IPS-18a (cell line): ENCODE measurements around the gene DNMT3B.
"Not testable (repeated sequence)": the region's sequence is repeated elsewhere in the genome, so short reads cannot be mapped to it uniquely, and the experiment has no call there.

Source experiments
- H3K27ac ChIP-seq: one replicate; pipeline ENCODE4 v1.5.1; 2013; ENCODE audit warnings: low read length
- H3K27me3 ChIP-seq: one replicate; pipeline ENCODE4 v1.6.1; 2013; ENCODE audit warnings: mild to moderate bottlenecking, low read length; ENCODE audit not compliant: control insufficient read depth, insufficient read depth
- H3K36me3 ChIP-seq: one replicate; pipeline ENCODE4 v1.6.1; 2013; ENCODE audit warnings: low read depth, low read length; ENCODE audit not compliant: control insufficient read depth
- H3K4me1 ChIP-seq: one replicate; pipeline ENCODE4 v1.6.1; 2013; ENCODE audit warnings: low read depth, low read length; ENCODE audit not compliant: control insufficient read depth
- H3K4me3 ChIP-seq: one replicate; pipeline ENCODE4 v1.5.1; 2013; ENCODE audit warnings: low read length
- H3K9ac ChIP-seq: one replicate; pipeline ENCODE4 v1.6.1; 2013; ENCODE audit warnings: mild to moderate bottlenecking, low read length, moderate library complexity
- H3K9me3 ChIP-seq: one replicate; pipeline ENCODE4 v1.6.1; 2013; ENCODE audit warnings: low read depth, low read length; ENCODE audit not compliant: control insufficient read depth

The DNMT3B gene

GRCh38 chr20:32784369-32785080, 22.3 kb downstream of the DNMT3B start:
- Histone ChIP-seq H3K27me3 (no peaks in the 10 kb centered on the region), H3K4me1 (peaks cover 17% of the 10 kb centered on the region), H3K9ac (no peak overlapping the region), H3K27ac (no peak overlapping the region), H3K36me3 (peaks cover 96% of the 10 kb centered on the region), H3K4me3 (no peak overlapping the region), H3K9me3 (no peaks in the 10 kb centered on the region)

- peaks cover 3% of the 10 kb centered on the region for H3K4me1 ChIP-seq
- no peak overlapping the region for H3K27ac ChIP-seq
- H3K27me3 ChIP-seq: no peaks in the 10 kb centered on the region
- no peaks in the 10 kb centered on the region for H3K9me3 ChIP-seq
- no peak overlapping the region for H3K4me3 ChIP-seq
- peaks cover 95% of the 10 kb centered on the region for H3K36me3 ChIP-seq
- H3K9ac ChIP-seq: no peak overlapping the region
These were observed 24.0 kb downstream of the DNMT3B start for GRCh38 chr20:32786059-32786760.

- Histone ChIP-seq H3K9me3 (no peaks in the 10 kb centered on the region), H3K27me3 (no peaks in the 10 kb centered on the region), H3K36me3 (peaks cover 95% of the 10 kb centered on the region), H3K27ac (no peak overlapping the region), H3K4me3 (no peak overlapping the region), H3K9ac (no peak overlapping the region), H3K4me1 (no peaks in the 10 kb centered on the region)
These were observed 25.0 kb downstream of the DNMT3B start for GRCh38 chr20:32787168-32787567.

GRCh38 chr20:32789896-32790750, 27.9 kb downstream of the DNMT3B start:
- H3K4me3 ChIP-seq: no peak overlapping the region
- no peaks in the 10 kb centered on the region for H3K27me3 ChIP-seq
- no peak overlapping the region for H3K9ac ChIP-seq
- no peak overlapping the region for H3K27ac ChIP-seq
- H3K9me3 ChIP-seq: no peaks in the 10 kb centered on the region
- peaks cover 95% of the 10 kb centered on the region for H3K36me3 ChIP-seq
- no peaks in the 10 kb centered on the region for H3K4me1 ChIP-seq

- no peak overlapping the region for H3K9ac ChIP-seq
- no peak overlapping the region for H3K4me3 ChIP-seq
- H3K27me3 ChIP-seq: no peaks in the 10 kb centered on the region
- H3K4me1 ChIP-seq: no peaks in the 10 kb centered on the region
- no peaks in the 10 kb centered on the region for H3K9me3 ChIP-seq
- H3K27ac ChIP-seq: no peak overlapping the region
- H3K36me3 ChIP-seq: peaks cover 95% of the 10 kb centered on the region
These were observed 28.5 kb downstream of the DNMT3B start for GRCh38 chr20:32790751-32791057.

GRCh38 chr20:32792316-32792715, 30.1 kb downstream of the DNMT3B start:
- Histone ChIP-seq H3K27me3 (no peaks in the 10 kb centered on the region), H3K9me3 (no peaks in the 10 kb centered on the region), H3K4me3 (no peak overlapping the region), H3K9ac (no peak overlapping the region), H3K36me3 (peaks cover 95% of the 10 kb centered on the region), H3K4me1 (no peaks in the 10 kb centered on the region), H3K27ac (no peak overlapping the region)

GRCh38 chr20:32792731-32793458, 30.7 kb downstream of the DNMT3B start:
- Histone ChIP-seq H3K27me3 (no peaks in the 10 kb centered on the region), H3K4me1 (no peaks in the 10 kb centered on the region), H3K36me3 (peaks cover 95% of the 10 kb centered on the region), H3K9ac (no peak overlapping the region), H3K4me3 (no peak overlapping the region), H3K27ac (no peak overlapping the region), H3K9me3 (no peaks in the 10 kb centered on the region)

GRCh38 chr20:32796383-32796948, 34.3 kb downstream of the DNMT3B start:
- no peak overlapping the region for H3K9ac ChIP-seq
- H3K4me1 ChIP-seq: no peaks in the 10 kb centered on the region
- peaks cover 100% of the 10 kb centered on the region for H3K36me3 ChIP-seq
- no peak overlapping the region for H3K4me3 ChIP-seq
- no peaks in the 10 kb centered on the region for H3K9me3 ChIP-seq
- no peak overlapping the region for H3K27ac ChIP-seq
- no peaks in the 10 kb centered on the region for H3K27me3 ChIP-seq

GRCh38 chr20:32796981-32797451, 34.8 kb downstream of the DNMT3B start:
- H3K27me3 ChIP-seq: no peaks in the 10 kb centered on the region
- H3K4me1 ChIP-seq: no peaks in the 10 kb centered on the region
- H3K9me3 ChIP-seq: no peaks in the 10 kb centered on the region
- H3K9ac ChIP-seq: no peak overlapping the region
- no peak overlapping the region for H3K4me3 ChIP-seq
- H3K27ac ChIP-seq: no peak overlapping the region
- peaks cover 100% of the 10 kb centered on the region for H3K36me3 ChIP-seq

- not testable (repeated sequence) for H3K27me3 ChIP-seq, H3K9ac ChIP-seq, H3K4me3 ChIP-seq, H3K4me1 ChIP-seq, H3K27ac ChIP-seq, H3K9me3 ChIP-seq
- peaks cover 100% of the 10 kb centered on the region for H3K36me3 ChIP-seq
These were observed 35.4 kb downstream of the DNMT3B start for GRCh38 chr20:32797571-32797970.
